22Rv1 (cell line): ENCODE results near the gene PRAME.

Experiments
- CTCF ChIP-seq: fragments of 450-650 bp; IDR thresholded peaks from 2 replicates; pipeline ENCODE4 v1.5.1; 2017; ENCODE audit warnings: mild to moderate bottlenecking
- ZFX ChIP-seq: fragments of 450-650 bp; IDR thresholded peaks from 2 replicates; pipeline ENCODE4 v1.6.1; 2017; ENCODE audit warnings: antibody characterized with exemption, borderline replicate concordance

- TF ChIP-seq CTCF, result no peak
- TF ChIP-seq ZFX, result no peak
Measured at GRCh38 chr22:22598144-22598543, 39.1 kb upstream of the PRAME start.
